ENCODE results near the gene ITPRIP.

Gene ITPRIP

GRCh38 chr10:104337985-104338735 is at the start of gene ITPRIP:
TSS of gene ITPRIP (minus strand) at chr10:104338465. CDS start at chr10:104316051, 22,414 bp downstream.
- DNase-seq = peak; percentile 0 to 63

DNA sequence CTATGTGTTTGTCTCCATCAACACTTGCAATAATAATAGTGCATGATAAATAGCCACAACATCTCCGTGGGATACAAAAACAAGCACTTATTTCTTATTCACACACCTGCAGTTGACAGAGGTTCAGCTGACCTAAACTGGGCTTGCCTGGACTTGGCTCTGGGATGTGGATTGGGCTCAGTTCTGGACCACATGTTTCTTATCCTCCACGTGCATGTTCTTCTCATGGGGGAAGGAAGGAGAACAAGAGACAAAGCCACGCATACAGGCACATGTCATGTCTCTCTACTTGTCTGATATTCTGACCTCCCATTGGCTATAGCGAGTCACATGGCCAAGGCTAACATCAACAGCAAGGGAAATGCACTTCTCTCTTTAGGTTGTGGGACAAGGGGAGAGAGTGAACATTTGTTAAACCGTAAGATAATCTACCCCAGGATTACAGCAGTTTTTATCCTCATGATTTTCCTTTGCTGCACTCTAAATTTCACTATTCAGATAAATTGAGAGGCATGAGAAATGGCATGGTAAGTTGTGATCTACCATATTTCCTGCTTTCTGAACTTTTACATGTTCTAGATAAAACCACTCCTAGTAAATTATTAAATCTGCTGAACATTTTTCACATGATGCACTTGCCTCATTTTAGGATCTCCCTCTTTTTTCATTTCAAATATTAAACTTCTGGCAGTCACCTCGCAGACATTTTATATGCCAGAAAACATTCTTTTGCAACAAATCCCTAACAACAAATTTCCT is 49.0 kb upstream of the ITPRIP start:
- DNase-seq = no peak

DNA sequence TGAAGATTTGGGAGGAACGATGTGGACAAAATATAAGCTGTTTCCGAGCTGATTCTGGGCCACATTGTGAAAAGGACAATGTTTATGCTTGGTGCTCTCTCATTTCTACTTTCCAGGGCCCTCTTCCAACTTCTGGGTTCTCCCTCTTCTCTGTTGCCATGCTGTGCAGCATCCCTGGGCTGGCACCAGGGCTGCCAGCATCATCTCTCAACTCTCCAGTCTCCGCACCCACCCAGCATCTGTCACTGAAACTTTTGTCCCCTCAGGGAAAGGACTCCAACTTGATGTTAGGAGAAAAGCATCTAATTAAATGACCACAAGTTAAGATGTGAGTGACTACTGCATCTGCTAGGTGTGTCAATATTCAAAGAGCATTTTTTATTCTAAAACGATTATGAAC is 42.1 kb upstream of the ITPRIP start:
- no peak for DNase-seq

- DNase-seq = no peak
These were observed 38.6 kb upstream of the ITPRIP start for GRCh38 chr10:104376784-104377300.

GRCh38 chr10:104374591-104374990 is 36.3 kb upstream of the ITPRIP start:
- no peak for DNase-seq

DNA sequence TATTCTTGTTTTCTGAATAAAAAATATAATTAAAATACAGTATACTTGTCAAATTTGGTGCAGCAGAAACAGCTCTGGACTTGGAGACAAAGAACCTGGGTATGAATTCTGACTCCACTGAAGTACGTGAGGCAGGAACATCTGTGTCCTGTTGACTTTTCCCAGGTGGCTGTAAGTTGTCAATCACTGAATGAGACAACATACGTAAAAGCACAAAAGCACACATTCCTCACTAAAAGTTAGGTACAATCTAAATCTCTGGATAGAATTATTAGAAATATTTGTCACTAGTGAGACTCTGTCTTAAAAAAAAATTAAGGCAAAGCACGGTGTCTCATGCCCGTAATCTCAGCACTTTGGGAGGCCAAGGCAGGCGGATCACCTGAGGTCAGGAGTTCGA is 33.5 kb upstream of the ITPRIP start:
- no peak for DNase-seq

- DNase-seq = peak; percentile 3 to 14
These were observed 30.1 kb upstream of the ITPRIP start for GRCh38 chr10:104368381-104368780.

DNA sequence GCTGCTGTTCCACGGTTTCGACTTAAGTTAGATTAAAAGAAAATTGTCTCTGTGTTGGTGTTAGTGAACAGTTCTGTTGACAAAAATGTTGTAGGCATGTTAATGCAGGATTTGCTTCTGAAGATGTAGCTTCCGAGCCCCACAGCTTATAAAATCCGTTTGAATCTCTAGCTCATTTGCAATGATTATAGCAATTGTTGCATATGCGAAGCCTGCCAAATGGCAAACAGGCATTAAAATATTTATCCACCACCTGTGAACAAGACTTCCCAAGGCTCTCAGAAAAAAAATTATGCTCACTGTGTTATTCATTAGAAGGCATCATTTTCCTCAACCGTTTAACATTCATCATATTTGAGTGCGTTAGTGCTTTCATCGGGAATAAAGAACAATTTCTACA is 29.6 kb upstream of the ITPRIP start:
- DNase-seq = peak in 1 of 2 experiments; percentile 6

DNA sequence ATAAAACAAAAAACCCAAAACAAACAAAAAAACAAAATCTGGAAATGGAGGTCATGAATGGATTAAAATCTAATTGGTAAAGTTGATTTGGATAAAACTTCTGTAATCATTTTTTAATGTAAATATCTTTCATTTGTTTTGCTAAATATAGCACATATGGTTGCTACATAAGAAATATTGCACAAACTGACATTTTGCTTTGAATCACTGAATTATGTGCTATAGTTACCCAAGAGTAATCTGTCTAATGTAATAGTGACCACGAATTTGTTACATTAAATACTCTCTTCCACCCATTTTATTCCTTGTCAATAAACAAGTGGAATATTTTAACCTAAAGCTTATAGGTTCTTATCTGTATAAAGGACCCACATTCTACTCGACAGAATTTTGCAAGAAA is 21.5 kb upstream of the ITPRIP start:
- DNase-seq = no peak

DNA sequence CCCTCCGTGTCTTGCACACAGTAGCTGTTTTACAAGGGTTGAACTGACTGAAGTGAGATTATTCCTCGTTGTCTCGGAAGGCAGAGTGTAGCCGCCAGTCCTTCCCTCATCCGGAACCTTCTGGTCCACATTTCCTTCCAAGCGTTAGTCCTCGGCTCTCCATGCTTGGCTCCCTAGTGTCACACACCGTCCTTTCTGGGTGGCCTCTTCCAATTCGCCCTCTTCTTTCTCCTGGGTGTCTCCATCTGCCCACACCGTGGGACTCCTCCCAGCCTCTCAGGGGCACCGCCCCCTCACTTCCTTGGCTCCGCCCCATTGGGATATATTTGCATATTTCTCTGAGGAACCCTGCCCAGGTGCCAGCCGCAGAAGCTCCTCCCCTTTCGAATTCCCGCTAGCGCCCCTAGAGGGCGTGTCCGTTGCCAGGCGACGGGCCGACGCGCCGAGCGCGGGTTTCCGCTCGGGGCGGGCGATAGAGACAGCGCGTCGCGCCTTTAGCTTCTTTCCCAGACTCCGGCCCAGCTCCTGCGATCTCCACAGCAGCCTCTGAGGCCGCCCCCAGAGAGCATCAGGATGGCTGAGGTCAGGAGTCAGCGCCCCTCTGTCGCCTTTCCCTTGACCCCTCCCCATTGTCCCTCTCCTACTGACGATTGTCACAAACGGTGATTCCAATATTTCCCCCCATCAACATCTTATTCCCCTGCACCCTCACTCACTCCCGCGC is 15.2 kb upstream of the ITPRIP start, which contains the start of gene CFAP58:
Gene CFAP58 (plus strand): TSS at position 509 of the 724 bp plus-strand sequence. CDS start 65 bp downstream, at position 574.
- DNase-seq = peak; percentile 72 to 91

GRCh38 chr10:104351919-104352318 is 13.7 kb upstream of the ITPRIP start:
- DNase-seq = no peak

GRCh38 chr10:104351061-104351702 is 12.9 kb upstream of the ITPRIP start:
- no peak for DNase-seq

DNA sequence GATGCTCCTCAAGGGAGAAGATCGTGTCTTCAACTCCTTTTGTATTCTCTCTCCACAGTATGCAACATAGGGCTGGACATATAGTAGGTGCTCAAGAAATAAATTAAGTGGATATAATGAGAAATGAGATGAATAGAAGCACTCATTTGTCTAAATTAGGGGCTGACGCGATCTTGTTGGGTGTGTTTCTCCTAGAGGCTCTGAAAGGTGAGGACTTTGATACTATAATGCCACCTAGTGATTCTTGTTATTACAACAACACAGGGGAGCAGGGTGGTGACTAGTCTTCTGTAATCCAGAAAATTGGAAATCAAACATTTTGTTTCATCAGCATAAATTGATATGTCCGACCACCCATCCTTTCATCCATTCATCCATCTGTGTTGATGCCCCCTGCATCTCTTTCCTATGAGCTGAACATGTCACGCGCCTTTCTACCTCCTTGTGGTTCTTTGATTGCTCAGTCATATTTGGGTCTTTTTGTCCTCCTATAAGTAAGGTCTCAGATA is 11.9 kb upstream of the ITPRIP start:
- peak; percentile 32 to 53 for DNase-seq

DNA sequence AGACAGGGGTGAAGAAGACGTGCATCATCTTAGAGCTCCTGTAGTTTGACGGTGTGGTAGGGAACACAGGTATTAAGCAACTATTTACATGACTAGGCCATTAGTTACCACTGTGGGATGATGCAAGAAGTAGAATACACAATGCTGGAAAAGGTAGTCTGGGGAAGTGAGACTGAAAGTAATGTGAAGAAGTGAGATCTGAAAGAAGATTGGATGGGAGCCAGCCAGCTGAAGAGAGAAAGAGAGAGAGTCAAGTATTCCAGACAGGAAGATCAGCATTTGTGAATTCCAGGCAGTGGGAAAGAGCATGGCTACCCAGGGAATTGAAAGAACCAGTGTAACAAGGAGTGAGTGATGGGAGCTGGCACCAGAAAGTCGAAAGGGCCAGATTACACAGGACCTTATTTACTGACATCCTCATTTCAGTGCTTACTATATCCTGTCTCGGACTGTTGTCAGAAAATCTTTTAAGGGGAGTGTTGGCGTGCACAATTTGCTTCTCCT is 11.4 kb upstream of the ITPRIP start:
- DNase-seq = no peak

DNA sequence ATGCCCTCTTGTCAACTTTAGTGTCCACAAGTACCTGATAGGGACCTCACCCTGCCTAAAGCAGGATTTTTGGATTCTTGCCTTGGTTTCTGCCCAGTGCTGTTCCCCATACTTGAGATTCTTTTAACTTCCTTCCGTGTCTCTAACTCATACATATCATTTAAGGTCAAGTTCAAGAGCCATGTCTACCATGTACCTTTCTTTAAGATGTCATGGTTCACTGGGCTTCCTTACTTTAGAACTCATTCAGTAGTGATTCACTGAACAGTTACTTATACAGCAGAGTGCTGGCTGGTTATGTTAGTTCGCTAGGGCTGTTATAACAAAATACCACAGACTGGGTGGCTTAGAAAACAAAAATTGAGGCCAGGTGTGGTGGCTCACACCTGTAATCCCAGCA is 10.3 kb upstream of the ITPRIP start:
- no peak for DNase-seq

DNA sequence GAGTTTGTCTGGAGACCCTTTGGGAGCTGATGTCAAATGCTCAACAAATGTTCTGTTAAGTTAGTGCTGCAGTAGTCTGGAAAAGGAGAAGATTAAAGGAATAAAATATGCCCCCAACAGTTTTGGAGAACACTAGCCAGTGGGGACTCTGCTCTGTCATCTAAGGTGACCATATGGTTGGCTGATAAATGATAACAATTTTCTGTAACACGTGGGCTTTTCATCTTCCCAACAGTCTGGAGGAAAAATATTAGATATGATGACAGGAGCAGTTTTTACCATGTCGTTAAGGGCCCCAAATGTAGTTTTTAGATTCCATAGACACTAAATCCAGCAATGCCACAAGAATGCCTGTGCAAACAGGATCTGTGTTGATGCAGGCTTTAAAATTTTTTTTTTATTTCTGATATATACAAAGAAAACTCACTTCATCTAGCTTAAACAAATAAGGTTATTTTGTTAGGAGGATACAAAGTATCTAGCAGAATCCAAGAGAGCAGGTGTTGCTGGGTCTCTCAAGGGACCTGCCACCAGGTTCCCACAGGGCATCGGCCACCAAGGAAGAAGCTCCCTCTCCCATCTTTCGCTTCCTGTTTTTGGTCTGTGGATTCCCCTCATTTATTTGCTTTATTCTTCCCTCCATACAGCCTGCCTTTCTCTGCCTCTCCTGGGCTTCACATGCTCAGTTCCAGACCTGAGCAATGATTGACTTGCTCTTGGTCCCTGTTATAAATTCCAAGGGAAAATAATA is 9.2 kb upstream of the ITPRIP start:
- DNase-seq = no peak

GRCh38 chr10:104345941-104346340 is 7.7 kb upstream of the ITPRIP start:
- no peak for DNase-seq

DNA sequence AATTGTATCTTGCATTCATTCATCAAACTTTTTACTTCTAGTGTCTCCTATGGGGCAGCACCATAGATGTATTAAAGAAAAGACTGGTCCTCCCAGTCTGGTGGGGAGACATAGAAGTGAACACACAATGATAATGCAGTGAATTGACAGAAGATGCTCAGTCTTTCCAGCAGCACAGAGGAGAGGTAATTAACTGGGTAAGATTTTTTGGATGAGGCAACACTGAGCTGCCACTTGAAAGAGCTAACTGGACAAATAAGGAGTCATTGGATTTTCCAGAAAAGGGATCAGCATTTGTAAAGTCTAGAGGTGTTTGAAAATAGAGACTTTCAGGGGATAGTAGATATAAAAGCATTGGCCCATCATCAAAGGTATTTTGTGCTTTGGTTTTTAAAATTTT is 7.2 kb upstream of the ITPRIP start:
- DNase-seq = no peak

- DNase-seq = no peak
These were observed 6.0 kb upstream of the ITPRIP start for GRCh38 chr10:104344219-104344618.

DNA sequence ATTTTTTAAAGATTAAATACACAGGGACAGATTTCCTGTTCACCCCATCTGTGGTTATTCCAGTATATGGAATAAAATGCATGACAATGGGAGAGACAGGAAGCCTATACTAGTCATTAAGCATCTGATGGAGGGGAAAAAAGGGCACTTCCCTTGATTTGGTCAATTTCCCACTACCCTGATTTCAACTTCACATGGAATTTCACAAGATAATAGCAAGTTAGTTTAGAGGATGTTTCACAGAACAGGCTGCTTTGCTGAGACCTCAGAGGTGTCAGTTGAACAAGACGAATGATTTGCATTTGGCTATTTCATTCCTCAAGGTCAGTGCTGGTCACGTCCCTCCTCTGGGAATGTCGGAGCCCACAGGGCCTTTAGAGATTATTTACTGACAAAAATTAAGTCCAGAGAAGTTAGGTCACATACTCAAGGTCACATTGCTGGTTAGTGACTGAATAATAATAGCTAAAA is 4.7 kb upstream of the ITPRIP start:
- DNase-seq = no peak

GRCh38 chr10:104340641-104341040 is 2.4 kb upstream of the ITPRIP start:
- no peak for DNase-seq
